Activated T-cell treated with anti-CD3 and anti-CD28 coated beads for 4 hours (primary cell): Measurements from ENCODE around the gene HSPA14.
"Not testable (repeated sequence)": the region's sequence is repeated elsewhere in the genome, so short reads cannot be mapped to it uniquely, and the experiment has no call there.

Source experiments
- DNase-seq: peaks from one replicate; pipeline ENCODE4 v3.0.0-alpha.2; 2020

Gene HSPA14

GRCh38 chr10:14884082-14884481, 46.0 kb downstream of the HSPA14 start:
- no peak for DNase-seq

- DNase-seq: no peak
These were observed 51.2 kb downstream of the HSPA14 start for GRCh38 chr10:14889318-14889717.

- DNase-seq: no peak
These were observed 53.0 kb downstream of the HSPA14 start for GRCh38 chr10:14891151-14891550.

GRCh38 chr10:14904316-14904732, 66.2 kb downstream of the HSPA14 start:
- peak; percentile 9 for DNase-seq

GRCh38 chr10:14904864-14905263, 66.8 kb downstream of the HSPA14 start:
- DNase-seq: no peak

- DNase-seq: no peak
These were observed 67.8 kb downstream of the HSPA14 start for GRCh38 chr10:14905890-14906289.

GRCh38 chr10:14906765-14907164, 68.7 kb downstream of the HSPA14 start:
- no peak for DNase-seq

- not testable (repeated sequence) for DNase-seq
These were observed 69.5 kb downstream of the HSPA14 start for GRCh38 chr10:14907591-14907990.

GRCh38 chr10:14909101-14909500, 71.0 kb downstream of the HSPA14 start:
- DNase-seq: no peak

GRCh38 chr10:14910953-14911352, 72.8 kb downstream of the HSPA14 start:
- DNase-seq: no peak

- no peak for DNase-seq
These were observed 73.7 kb downstream of the HSPA14 start for GRCh38 chr10:14911801-14912200.

- DNase-seq: no peak
These were observed 78.5 kb downstream of the HSPA14 start for GRCh38 chr10:14916600-14916999.

GRCh38 chr10:14917827-14918226, 79.7 kb downstream of the HSPA14 start:
- DNase-seq: no peak

GRCh38 chr10:14918964-14919363, 80.9 kb downstream of the HSPA14 start:
- DNase-seq: no peak
